OCI-LY7 (cell line): ENCODE results near the gene SRRM1. TPM values are rescaled to one million over a fixed set of nuclear protein-coding genes. Genes with fewer than 3 reads are reported as not detected.
"Not testable (repeated sequence)": the region's sequence is repeated elsewhere in the genome, so short reads cannot be mapped to it uniquely, and the experiment has no call there.

Source experiments
- BruUV-seq: library from RNA; stranded (reverse); fragments of 400-500 nt; replicated peaks from 2 replicates; lab custom pipeline; 2021; lab: Mats Ljungman, UMichigan
- CTCF ChIA-PET: fragments of 300-600 bp; sonication (Branson Sonifier 250); formaldehyde crosslinking; loops from one replicate; lab custom pipeline; 2022; ENCODE audit warnings: antibody characterized with exemption; ENCODE audit not compliant: unreplicated experiment; lab: Charles Lee
- POLR2A ChIA-PET: fragments of 300-600 bp; sonication (Branson Sonifier 250); formaldehyde crosslinking; loops from one replicate; lab custom pipeline; 2022; ENCODE audit warnings: antibody characterized with exemption; lab: Charles Lee
- DNase-seq: peaks from one replicate; pipeline ENCODE4 v3.0.0-alpha.2; 2015; ENCODE audit warnings: low spot score
- H2AFZ ChIP-seq: fragments of 200-600 bp; sonication (generic), shearing (Covaris generic); 2 replicates; pipeline ENCODE4 v1.6.1; 2014; ENCODE audit warnings: mild to moderate bottlenecking, antibody characterized with exemption, low read length, moderate library complexity
- H3K27ac ChIP-seq: fragments of 200-600 bp; sonication (generic); 2 replicates; pipeline ENCODE4 v1.5.1; 2014; ENCODE audit warnings: mixed run types, low read depth, mild to moderate bottlenecking, moderate library complexity, low read length, inconsistent platforms; ENCODE audit not compliant: poor library complexity, severe bottlenecking
- H3K36me3 ChIP-seq: fragments of 200-600 bp; sonication (generic); 2 replicates; pipeline ENCODE4 v1.6.1; 2014; ENCODE audit warnings: mild to moderate bottlenecking, antibody characterized with exemption, low read length, moderate library complexity, mixed read lengths; ENCODE audit not compliant: insufficient read depth
- H3K4me1 ChIP-seq: fragments of 200-600 bp; sonication (generic); 2 replicates; pipeline ENCODE4 v1.5.1; 2014; ENCODE audit warnings: mild to moderate bottlenecking, low read length; ENCODE audit not compliant: insufficient read depth, poor library complexity, severe bottlenecking
- H3K4me2 ChIP-seq: fragments of 200-600 bp; sonication (generic); 2 replicates; pipeline ENCODE4 v1.6.1; 2014; ENCODE audit warnings: mild to moderate bottlenecking, low read length
- H3K4me3 ChIP-seq: fragments of 200-600 bp; sonication (generic); 2 replicates; pipeline ENCODE4 v1.5.1; 2014; ENCODE audit warnings: mild to moderate bottlenecking, low read depth, low read length; ENCODE audit not compliant: poor library complexity, severe bottlenecking
- H3K79me2 ChIP-seq: fragments of 200-600 bp; sonication (generic); 2 replicates; pipeline ENCODE4 v1.6.1; 2016; ENCODE audit warnings: low read depth, mild to moderate bottlenecking, low read length, moderate library complexity, mixed read lengths; ENCODE audit not compliant: insufficient read depth
- H3K9me2 ChIP-seq: fragments of 200-600 bp; sonication (generic); 2 replicates; pipeline ENCODE4 v1.6.1; 2016; ENCODE audit warnings: mild to moderate bottlenecking, low read length, mixed read lengths; ENCODE audit not compliant: insufficient read depth
- H3K9me3 ChIP-seq: fragments of 200-600 bp; sonication (generic); 2 replicates; pipeline ENCODE4 v1.6.1; 2014; ENCODE audit warnings: mild to moderate bottlenecking, mixed run types, low read length, mixed read lengths
- H4K20me1 ChIP-seq: fragments of 200-600 bp; sonication (generic); 2 replicates; pipeline ENCODE4 v1.6.1; 2014; ENCODE audit warnings: mild to moderate bottlenecking, antibody characterized with exemption, low read length, moderate library complexity, mixed read lengths; ENCODE audit not compliant: insufficient read depth
- CTCF ChIP-seq: fragments of 200-600 bp; sonication (generic); conservative IDR thresholded peaks from 2 replicates; pipeline ENCODE4 v1.5.1; 2014; ENCODE audit warnings: mild to moderate bottlenecking, antibody characterized with exemption, low read length, moderate library complexity, mixed read lengths
- EZH2phosphoT487 ChIP-seq: fragments of 200-600 bp; sonication (generic); IDR thresholded peaks from 2 replicates; pipeline ENCODE4 v1.6.1; 2018; ENCODE audit warnings: low read depth, borderline replicate concordance, mild to moderate bottlenecking, mixed run types, antibody characterized with exemption, low read length, moderate library complexity, mixed read lengths
- intact Hi-C: fragments of 100-400 bp; cut with micrococcal nuclease; formaldehyde crosslinking; loops from one replicate; pipeline ENCODE4 v1.10.0; 2022; ENCODE audit not compliant: unreplicated experiment
- total RNA-seq, 2 experiments: library from RNA; depleted of rRNA in 1 of 2; stranded (reverse); fragments of >200 nt in 1 of 2; shearing (Covaris generic) in 1 of 2; gene quantifications; 2 replicates each; pipeline ENCODE4 v1.2.3, GENCODE V29; 2014 to 2022

Gene SRRM1
- total RNA-seq, 2 experiments from 2014 or later, result 78.5 to 251 TPM

- no peak overlapping the region for H3K4me3 ChIP-seq
- DNase-seq, result no peak
- H2AFZ ChIP-seq, result no peak overlapping the region
- no peak overlapping the region for H3K27ac ChIP-seq
- no peaks in the 10 kb centered on the region for H4K20me1 ChIP-seq
- ChIA-PET CTCF (no interaction called here), POLR2A (interaction anchor here (1.2 kb wide), 1 partner anchor 19 kb away, joined by 3 read pairs; no protein-coding TSS in a partner anchor)
- no peaks in the 10 kb centered on the region; the same call in 1 of the 2 replicates for H3K79me2 ChIP-seq
- TF ChIP-seq EZH2phosphoT487 (no peak), CTCF (no peak)
- H3K9me2 ChIP-seq, result no peaks in the 10 kb centered on the region
- BruUV-seq, result no TSS peak
- no peaks in the 10 kb centered on the region for H3K9me3 ChIP-seq
- H3K4me2 ChIP-seq, result no peak overlapping the region
- no peaks in the 10 kb centered on the region for H3K4me1 ChIP-seq
- H3K36me3 ChIP-seq, result peaks cover 99% of the 10 kb centered on the region
- intact Hi-C loops, result no loop called here
Measured at GRCh38 chr1:24666794-24667193, 23.7 kb downstream of the SRRM1 start.

- H3K4me2 ChIP-seq, H4K20me1 ChIP-seq, H3K4me1 ChIP-seq, H3K9me2 ChIP-seq, H3K79me2 ChIP-seq, H3K4me3 ChIP-seq, H3K27ac ChIP-seq, DNase-seq, H2AFZ ChIP-seq, H3K9me3 ChIP-seq, intact Hi-C loops, CTCF ChIA-PET, BruUV-seq: not testable (repeated sequence)
- POLR2A ChIA-PET, result interaction anchor here (1.0 kb wide), 1 partner anchor 73 kb away, joined by 4 read pairs; no protein-coding TSS in a partner anchor
- H3K36me3 ChIP-seq, result peaks cover 97% of the 10 kb centered on the region
Measured at GRCh38 chr1:24671372-24671771, 28.3 kb downstream of the SRRM1 start.

- POLR2A ChIA-PET, result interaction anchor here (0.5 to 0.7 kb wide), 4 partner anchors 130 to 1198 kb away, joined by 3 to 4 read pairs (median 4); no protein-coding TSS in a partner anchor
- DNase-seq, H2AFZ ChIP-seq, H3K9me2 ChIP-seq, H3K9me3 ChIP-seq, H3K79me2 ChIP-seq, H3K27ac ChIP-seq, H4K20me1 ChIP-seq, H3K4me1 ChIP-seq, intact Hi-C loops, H3K4me2 ChIP-seq, H3K4me3 ChIP-seq, CTCF ChIA-PET: not testable (repeated sequence)
- peaks cover 97% of the 10 kb centered on the region for H3K36me3 ChIP-seq
- TSS peak; percentile 91 for BruUV-seq
Measured at GRCh38 chr1:24672686-24673085, 29.6 kb downstream of the SRRM1 start.

GRCh38 chr1:24673341-24673740 lies 30.2 kb downstream of the SRRM1 start:
- Histone ChIP-seq H3K9me2 (no peaks in the 10 kb centered on the region), H3K4me3 (no peak overlapping the region), H3K9me3 (no peaks in the 10 kb centered on the region), H2AFZ (no peak overlapping the region), H3K79me2 (no peaks in the 10 kb centered on the region), H4K20me1 (no peaks in the 10 kb centered on the region), H3K36me3 (peaks cover 96% of the 10 kb centered on the region), H3K27ac (no peak overlapping the region), H3K4me2 (no peak overlapping the region), H3K4me1 (no peaks in the 10 kb centered on the region)
- DNase-seq, result no peak
- no TSS peak for BruUV-seq
- CTCF ChIA-PET, result no interaction called here
- intact Hi-C loops, result no loop called here
- TF ChIP-seq CTCF (no peak), EZH2phosphoT487 (no peak)
- POLR2A ChIA-PET, result interaction anchor here (0.6 to 0.7 kb wide), 2 partner anchors 16 to 1197 kb away, joined by 3 read pairs; no protein-coding TSS in a partner anchor

- H3K4me1 ChIP-seq, POLR2A ChIA-PET, intact Hi-C loops, H3K79me2 ChIP-seq, H4K20me1 ChIP-seq, H3K27ac ChIP-seq, BruUV-seq, H3K4me2 ChIP-seq, H3K4me3 ChIP-seq, H3K9me3 ChIP-seq, H2AFZ ChIP-seq, DNase-seq, CTCF ChIA-PET, H3K9me2 ChIP-seq: not testable (repeated sequence)
- H3K36me3 ChIP-seq, result peaks cover 48% of the 10 kb centered on the region
Measured at GRCh38 chr1:24678421-24678820, 35.3 kb downstream of the SRRM1 start.
